Measurements from ENCODE around the gene SLC25A17. TPM values are rescaled to one million over a fixed set of nuclear protein-coding genes. Genes with fewer than 3 reads are reported as not detected.

The SLC25A17 gene
- total RNA-seq, 1 experiment from 2014 or later, result 51.6 TPM

GRCh38 chr22:40769761-40770160, 49.4 kb downstream of the SLC25A17 start:
- no TSS peak for BruUV-seq (replicated peaks)
- POLR2A ChIA-PET (ENCODE audit: low non-redundant PET), result no interaction called here
- H3K9me3 ChIP-seq (ENCODE audit: low read depth, low read length, poor library complexity, severe bottlenecking), result no peaks in the 10 kb centered on the region
- no peak overlapping the region for H3K27ac ChIP-seq (ENCODE audit: low read depth, low read length, poor library complexity, severe bottlenecking)
- no peak for TF ChIP-seq CTCF (conservative IDR thresholded peaks at IDR 0.05; ENCODE audit: low read depth, low read length)
- TF ChIP-seq EZH2 (IDR thresholded peaks at IDR 0.05; ENCODE audit: borderline replicate concordance, low read depth, low read length, poor library complexity, severe bottlenecking), result no peak
- H3K27me3 ChIP-seq (replicated peaks; ENCODE audit: insufficient read depth, low read depth, low read length, poor library complexity), result no peaks in the 10 kb centered on the region
- H3K36me3 ChIP-seq (ENCODE audit: insufficient read depth, low read length, poor library complexity, severe bottlenecking), result peaks cover 53% of the 10 kb centered on the region
- no peak overlapping the region for H3K4me3 ChIP-seq (ENCODE audit: low read depth, low read length, poor library complexity, severe bottlenecking)
- DNase-seq (ENCODE audit: low spot score), result no peak
- intact Hi-C loops (cut with micrococcal nuclease; ENCODE audit: unreplicated experiment), result no loop called here
- CTCF ChIA-PET, result interaction anchor here (0.5 kb wide), 1 partner anchor 12 kb away, joined by 6 read pairs; no protein-coding TSS in a partner anchor
- no peaks in the 10 kb centered on the region for H3K4me1 ChIP-seq (ENCODE audit: insufficient read depth, low read length, poor library complexity, severe bottlenecking)

- H3K4me1 ChIP-seq (ENCODE audit: insufficient read depth, low read length, poor library complexity, severe bottlenecking), result no peaks in the 10 kb centered on the region
- no peak for TF ChIP-seq CTCF (conservative IDR thresholded peaks at IDR 0.05; ENCODE audit: low read depth, low read length)
- POLR2A ChIA-PET (ENCODE audit: low non-redundant PET), result no interaction called here
- no peak overlapping the region for H3K27ac ChIP-seq (ENCODE audit: low read depth, low read length, poor library complexity, severe bottlenecking)
- DNase-seq (ENCODE audit: low spot score), result no peak
- H3K36me3 ChIP-seq (ENCODE audit: insufficient read depth, low read length, poor library complexity, severe bottlenecking), result peaks cover 40% of the 10 kb centered on the region
- H3K9me3 ChIP-seq (ENCODE audit: low read depth, low read length, poor library complexity, severe bottlenecking), result no peaks in the 10 kb centered on the region
- no peak overlapping the region for H3K4me3 ChIP-seq (ENCODE audit: low read depth, low read length, poor library complexity, severe bottlenecking)
- H3K27me3 ChIP-seq (replicated peaks; ENCODE audit: insufficient read depth, low read depth, low read length, poor library complexity), result no peaks in the 10 kb centered on the region
- intact Hi-C loops (cut with micrococcal nuclease; ENCODE audit: unreplicated experiment), result no loop called here
- no TSS peak for BruUV-seq (replicated peaks)
- CTCF ChIA-PET, result interaction anchor here (0.5 to 1.1 kb wide), 2 partner anchors 85 to 291 kb away, joined by 3 to 5 read pairs; no protein-coding TSS in a partner anchor
Measured at GRCh38 chr22:40768206-40768605, 50.9 kb downstream of the SLC25A17 start.

- BruUV-seq (replicated peaks), result no TSS peak
- H3K9me3 ChIP-seq (ENCODE audit: low read depth, low read length, poor library complexity, severe bottlenecking), result no peaks in the 10 kb centered on the region
- H3K36me3 ChIP-seq (ENCODE audit: insufficient read depth, low read length, poor library complexity, severe bottlenecking), result peaks cover 31% of the 10 kb centered on the region
- TF ChIP-seq CTCF (conservative IDR thresholded peaks at IDR 0.05; ENCODE audit: low read depth, low read length) (no peak), EZH2 (IDR thresholded peaks at IDR 0.05; ENCODE audit: borderline replicate concordance, low read depth, low read length, poor library complexity, severe bottlenecking) (no peak)
- H3K27me3 ChIP-seq (replicated peaks; ENCODE audit: insufficient read depth, low read depth, low read length, poor library complexity), result no peaks in the 10 kb centered on the region
- POLR2A ChIA-PET (ENCODE audit: low non-redundant PET), result interaction anchor here (0.5 to 0.6 kb wide), 2 partner anchors 116 to 373 kb away, joined by 4 to 13 read pairs; no protein-coding TSS in a partner anchor
- CTCF ChIA-PET, result no interaction called here
- H3K4me3 ChIP-seq (ENCODE audit: low read depth, low read length, poor library complexity, severe bottlenecking), result no peak overlapping the region
- no peak overlapping the region for H3K27ac ChIP-seq (ENCODE audit: low read depth, low read length, poor library complexity, severe bottlenecking)
- H3K4me1 ChIP-seq (ENCODE audit: insufficient read depth, low read length, poor library complexity, severe bottlenecking), result no peaks in the 10 kb centered on the region
- intact Hi-C loops (cut with micrococcal nuclease; ENCODE audit: unreplicated experiment), result no loop called here
- no peak for DNase-seq (ENCODE audit: low spot score)
Measured at GRCh38 chr22:40766956-40767355, 52.2 kb downstream of the SLC25A17 start.
